Measurements from ENCODE around the gene CACNA2D3.
A peak's percentile ranks its signal among the peaks of the same experiment; 100 is the strongest.
"Not testable (repeated sequence)": the region's sequence is repeated elsewhere in the genome, so short reads cannot be mapped to it uniquely, and the experiment has no call there.

The CACNA2D3 gene

GRCh38 chr3:54099381-54099780 is 23.0 kb upstream of the CACNA2D3 start:
- Histone ChIP-seq H3K36me3 (ENCODE audit: insufficient read depth, low read depth, low read length) (no peaks in the 10 kb centered on the region), H3K4me3 (ENCODE audit: low read length) (no peak overlapping the region), H3K9me3 (ENCODE audit: insufficient read depth, low read depth, low read length) (no peaks in the 10 kb centered on the region), H3K9ac (ENCODE audit: low read depth, low read length) (no peak overlapping the region), H3K27me3 (ENCODE audit: insufficient read depth, low read length) (no peaks in the 10 kb centered on the region), H3K27ac (ENCODE audit: low read length) (no peak overlapping the region), H3K4me1 (ENCODE audit: insufficient read depth, low read length) (0 out of 2 replicates have a peak, but pooled peaks cover 3% of the 10 kb centered on the region)

- H3K9me3 ChIP-seq (ENCODE audit: insufficient read depth, low read depth, low read length) = no peaks in the 10 kb centered on the region
- no peak overlapping the region for H3K27ac ChIP-seq (ENCODE audit: low read length)
- H3K9ac ChIP-seq (ENCODE audit: low read depth, low read length) = no peak overlapping the region
- H3K4me1 ChIP-seq (ENCODE audit: insufficient read depth, low read length) = no peaks in the 10 kb centered on the region
- H3K4me3 ChIP-seq (ENCODE audit: low read length) = no peak overlapping the region
- no peaks in the 10 kb centered on the region for H3K36me3 ChIP-seq (ENCODE audit: insufficient read depth, low read depth, low read length)
- no peaks in the 10 kb centered on the region for H3K27me3 ChIP-seq (ENCODE audit: insufficient read depth, low read length)
Measured at GRCh38 chr3:54104084-54104483, 18.3 kb upstream of the CACNA2D3 start.

GRCh38 chr3:54116129-54116528 is 6.2 kb upstream of the CACNA2D3 start:
- peaks cover 34% of the 10 kb centered on the region for H3K27me3 ChIP-seq (ENCODE audit: insufficient read depth, low read length)
- H3K4me3 ChIP-seq (ENCODE audit: low read length); H3K9ac ChIP-seq (ENCODE audit: low read depth, low read length); H3K36me3 ChIP-seq (ENCODE audit: insufficient read depth, low read depth, low read length); H3K27ac ChIP-seq (ENCODE audit: low read length); H3K4me1 ChIP-seq (ENCODE audit: insufficient read depth, low read length): not testable (repeated sequence)
- peaks cover 12% of the 10 kb centered on the region; the same call in 1 of the 2 replicates for H3K9me3 ChIP-seq (ENCODE audit: insufficient read depth, low read depth, low read length)

- Histone ChIP-seq H3K9ac (ENCODE audit: low read depth, low read length) (peak overlapping the region; percentile 16; the same call in 1 of the 2 replicates), H3K9me3 (ENCODE audit: insufficient read depth, low read depth, low read length) (peaks cover 7% of the 10 kb centered on the region; the same call in 1 of the 2 replicates), H3K36me3 (ENCODE audit: insufficient read depth, low read depth, low read length) (no peaks in the 10 kb centered on the region), H3K4me1 (ENCODE audit: insufficient read depth, low read length) (peaks cover 11% of the 10 kb centered on the region), H3K27me3 (ENCODE audit: insufficient read depth, low read length) (peaks cover 77% of the 10 kb centered on the region), H3K27ac (ENCODE audit: low read length) (no peak overlapping the region), H3K4me3 (ENCODE audit: low read length) (peak overlapping the region; percentile 77)
Measured at GRCh38 chr3:54120657-54121413, 1.5 kb upstream of the CACNA2D3 start.

- H3K36me3 ChIP-seq (ENCODE audit: insufficient read depth, low read depth, low read length) = no peaks in the 10 kb centered on the region
- H3K9me3 ChIP-seq (ENCODE audit: insufficient read depth, low read depth, low read length) = no peaks in the 10 kb centered on the region
- H3K4me1 ChIP-seq (ENCODE audit: insufficient read depth, low read length) = peaks cover 11% of the 10 kb centered on the region
- H3K9ac ChIP-seq (ENCODE audit: low read depth, low read length) = peak overlapping the region; percentile 16; the same call in 1 of the 2 replicates
- peak overlapping the region; percentile 77 for H3K4me3 ChIP-seq (ENCODE audit: low read length)
- peaks cover 85% of the 10 kb centered on the region for H3K27me3 ChIP-seq (ENCODE audit: insufficient read depth, low read length)
- no peak overlapping the region for H3K27ac ChIP-seq (ENCODE audit: low read length)
Measured at GRCh38 chr3:54121414-54122323, 683 bp upstream of the CACNA2D3 start.

- Histone ChIP-seq H3K27me3 (ENCODE audit: insufficient read depth, low read length) (peaks cover 83% of the 10 kb centered on the region), H3K9ac (ENCODE audit: low read depth, low read length) (no peak overlapping the region), H3K36me3 (ENCODE audit: insufficient read depth, low read depth, low read length) (no peaks in the 10 kb centered on the region), H3K27ac (ENCODE audit: low read length) (no peak overlapping the region), H3K4me3 (ENCODE audit: low read length) (peak overlapping the region; percentile 56), H3K4me1 (ENCODE audit: insufficient read depth, low read length) (peaks cover 11% of the 10 kb centered on the region), H3K9me3 (ENCODE audit: insufficient read depth, low read depth, low read length) (no peaks in the 10 kb centered on the region)
Measured at GRCh38 chr3:54123003-54123775, 837 bp downstream of the CACNA2D3 start.

GRCh38 chr3:54123776-54124196 is 1.4 kb downstream of the CACNA2D3 start:
- Histone ChIP-seq H3K9me3 (ENCODE audit: insufficient read depth, low read depth, low read length) (no peaks in the 10 kb centered on the region), H3K4me1 (ENCODE audit: insufficient read depth, low read length) (peaks cover 11% of the 10 kb centered on the region), H3K27me3 (ENCODE audit: insufficient read depth, low read length) (peaks cover 77% of the 10 kb centered on the region), H3K4me3 (ENCODE audit: low read length) (peak overlapping the region; percentile 56), H3K36me3 (ENCODE audit: insufficient read depth, low read depth, low read length) (no peaks in the 10 kb centered on the region), H3K9ac (ENCODE audit: low read depth, low read length) (no peak overlapping the region), H3K27ac (ENCODE audit: low read length) (no peak overlapping the region)

- no peak overlapping the region for H3K9ac ChIP-seq (ENCODE audit: low read depth, low read length)
- H3K4me1 ChIP-seq (ENCODE audit: insufficient read depth, low read length) = peaks cover 11% of the 10 kb centered on the region
- peaks cover 62% of the 10 kb centered on the region for H3K27me3 ChIP-seq (ENCODE audit: insufficient read depth, low read length)
- H3K27ac ChIP-seq (ENCODE audit: low read length) = no peak overlapping the region
- H3K9me3 ChIP-seq (ENCODE audit: insufficient read depth, low read depth, low read length) = no peaks in the 10 kb centered on the region
- H3K4me3 ChIP-seq (ENCODE audit: low read length) = no peak overlapping the region
- no peaks in the 10 kb centered on the region for H3K36me3 ChIP-seq (ENCODE audit: insufficient read depth, low read depth, low read length)
Measured at GRCh38 chr3:54125300-54125699, 2.9 kb downstream of the CACNA2D3 start.

GRCh38 chr3:54126551-54126950 is 4.2 kb downstream of the CACNA2D3 start:
- H3K9me3 ChIP-seq (ENCODE audit: insufficient read depth, low read depth, low read length) = no peaks in the 10 kb centered on the region
- no peak overlapping the region for H3K9ac ChIP-seq (ENCODE audit: low read depth, low read length)
- H3K4me1 ChIP-seq (ENCODE audit: insufficient read depth, low read length) = peaks cover 11% of the 10 kb centered on the region
- no peak overlapping the region for H3K27ac ChIP-seq (ENCODE audit: low read length)
- no peaks in the 10 kb centered on the region for H3K36me3 ChIP-seq (ENCODE audit: insufficient read depth, low read depth, low read length)
- H3K27me3 ChIP-seq (ENCODE audit: insufficient read depth, low read length) = peaks cover 50% of the 10 kb centered on the region
- no peak overlapping the region for H3K4me3 ChIP-seq (ENCODE audit: low read length)

- no peaks in the 10 kb centered on the region for H3K9me3 ChIP-seq (ENCODE audit: insufficient read depth, low read depth, low read length)
- H3K27ac ChIP-seq (ENCODE audit: low read length) = no peak overlapping the region
- H3K9ac ChIP-seq (ENCODE audit: low read depth, low read length) = no peak overlapping the region
- H3K4me1 ChIP-seq (ENCODE audit: insufficient read depth, low read length) = peaks cover 11% of the 10 kb centered on the region
- H3K27me3 ChIP-seq (ENCODE audit: insufficient read depth, low read length) = peaks cover 43% of the 10 kb centered on the region
- H3K36me3 ChIP-seq (ENCODE audit: insufficient read depth, low read depth, low read length) = no peaks in the 10 kb centered on the region
- no peak overlapping the region for H3K4me3 ChIP-seq (ENCODE audit: low read length)
Measured at GRCh38 chr3:54127499-54128056, 5.2 kb downstream of the CACNA2D3 start.

- Histone ChIP-seq H3K27me3 (ENCODE audit: insufficient read depth, low read length) (peaks cover 8% of the 10 kb centered on the region), H3K27ac (ENCODE audit: low read length) (no peak overlapping the region)
Measured at GRCh38 chr3:54131026-54131605, 8.8 kb downstream of the CACNA2D3 start.

More at GRCh38 chr3:54131026-54131605, 8.8 kb downstream of the CACNA2D3 start:
- H3K4me1 ChIP-seq (ENCODE audit: insufficient read depth, low read length) = peaks cover 17% of the 10 kb centered on the region
- no peak overlapping the region for H3K9ac ChIP-seq (ENCODE audit: low read depth, low read length)
- H3K4me3 ChIP-seq (ENCODE audit: low read length) = no peak overlapping the region
- no peaks in the 10 kb centered on the region for H3K36me3 ChIP-seq (ENCODE audit: insufficient read depth, low read depth, low read length)
- H3K9me3 ChIP-seq (ENCODE audit: insufficient read depth, low read depth, low read length) = no peaks in the 10 kb centered on the region

All from iPS-20b (cell line).